Adrenal gland (tissue), 5 donors: ENCODE measurements around the gene TEK.

Experiments used
- POLR2A ChIP-seq, 2 donors: fragments of 450-650 bp; IDR thresholded peaks; one replicate each; pipeline ENCODE4 v1.6.1; 2017; ENCODE audit warnings: antibody characterized with exemption in 2 of 2, mild to moderate bottlenecking in 2 of 2, moderate library complexity in 1 of 2
- TF ChIP-seq, protein P1 (sequence below), 6 experiments: fragments of 450-650 bp in 4 of 6; fragments of 200-600 bp in 2 of 6; sonication (generic) in 1 of 6; IDR thresholded peaks; 1 replicate in 5 of 6; 2 replicates in 1 of 6; pipeline versions ENCODE4 v1.5.1 to v1.8.0; 2016 to 2021; ENCODE audit warnings: antibody characterized with exemption in 6 of 6, mild to moderate bottlenecking in 2 of 6, moderate library complexity in 1 of 6
- donor health status: DM: no; HTN: no; CAD: no.

GRCh38 chr9:27124151-27124550 lies 15.1 kb downstream of the TEK start:
- no peak for TF ChIP-seq POLR2A (IDR thresholded peaks at IDR 0.05)
- TF ChIP-seq, protein P1, sequence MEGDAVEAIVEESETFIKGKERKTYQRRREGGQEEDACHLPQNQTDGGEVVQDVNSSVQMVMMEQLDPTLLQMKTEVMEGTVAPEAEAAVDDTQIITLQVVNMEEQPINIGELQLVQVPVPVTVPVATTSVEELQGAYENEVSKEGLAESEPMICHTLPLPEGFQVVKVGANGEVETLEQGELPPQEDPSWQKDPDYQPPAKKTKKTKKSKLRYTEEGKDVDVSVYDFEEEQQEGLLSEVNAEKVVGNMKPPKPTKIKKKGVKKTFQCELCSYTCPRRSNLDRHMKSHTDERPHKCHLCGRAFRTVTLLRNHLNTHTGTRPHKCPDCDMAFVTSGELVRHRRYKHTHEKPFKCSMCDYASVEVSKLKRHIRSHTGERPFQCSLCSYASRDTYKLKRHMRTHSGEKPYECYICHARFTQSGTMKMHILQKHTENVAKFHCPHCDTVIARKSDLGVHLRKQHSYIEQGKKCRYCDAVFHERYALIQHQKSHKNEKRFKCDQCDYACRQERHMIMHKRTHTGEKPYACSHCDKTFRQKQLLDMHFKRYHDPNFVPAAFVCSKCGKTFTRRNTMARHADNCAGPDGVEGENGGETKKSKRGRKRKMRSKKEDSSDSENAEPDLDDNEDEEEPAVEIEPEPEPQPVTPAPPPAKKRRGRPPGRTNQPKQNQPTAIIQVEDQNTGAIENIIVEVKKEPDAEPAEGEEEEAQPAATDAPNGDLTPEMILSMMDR (IDR thresholded peaks at IDR 0.05) = no peak
